HS-27A (cell line): ENCODE measurements around the gene PKIB.

Experiments
- DNase-seq: peaks from one replicate; pipeline ENCODE4 v3.0.0-alpha.2; 2012; ENCODE audit warnings: low read depth, missing footprints

PKIB gene

GRCh38 chr6:122669868-122670267, 59.7 kb downstream of the PKIB start:
- DNase-seq: no peak

GRCh38 chr6:122671251-122671650, 61.0 kb downstream of the PKIB start:
- DNase-seq: no peak

- DNase-seq: no peak
These were observed 63.2 kb downstream of the PKIB start for GRCh38 chr6:122673343-122673961.

GRCh38 chr6:122676146-122676545, 65.9 kb downstream of the PKIB start:
- DNase-seq: no peak

GRCh38 chr6:122676688-122677087, 66.5 kb downstream of the PKIB start:
- no peak for DNase-seq

GRCh38 chr6:122677406-122677805, 67.2 kb downstream of the PKIB start:
- DNase-seq: no peak

- DNase-seq: no peak
These were observed 68.6 kb downstream of the PKIB start for GRCh38 chr6:122678841-122679240.

GRCh38 chr6:122681705-122682104, 71.5 kb downstream of the PKIB start:
- DNase-seq: no peak

- DNase-seq: no peak
These were observed 73.9 kb downstream of the PKIB start for GRCh38 chr6:122683989-122684651.

GRCh38 chr6:122692175-122692598, 82.0 kb downstream of the PKIB start:
- no peak for DNase-seq

GRCh38 chr6:122692807-122693580, 82.8 kb downstream of the PKIB start:
- no peak for DNase-seq

- DNase-seq: no peak
These were observed 83.9 kb downstream of the PKIB start for GRCh38 chr6:122694075-122694474.

GRCh38 chr6:122694602-122695001, 84.4 kb downstream of the PKIB start:
- DNase-seq: no peak

- DNase-seq: no peak
These were observed 85.0 kb downstream of the PKIB start for GRCh38 chr6:122695188-122695587.

- peak; percentile 54 for DNase-seq
These were observed 85.9 kb downstream of the PKIB start for GRCh38 chr6:122696079-122696478.

- no peak for DNase-seq
These were observed 86.6 kb downstream of the PKIB start for GRCh38 chr6:122696853-122697252.

- no peak for DNase-seq
These were observed 87.3 kb downstream of the PKIB start for GRCh38 chr6:122697458-122697857.

GRCh38 chr6:122701666-122702065, 91.5 kb downstream of the PKIB start:
- DNase-seq: no peak

GRCh38 chr6:122702841-122703240, 92.6 kb downstream of the PKIB start:
- no peak for DNase-seq

- no peak for DNase-seq
These were observed 93.9 kb downstream of the PKIB start for GRCh38 chr6:122704066-122704465.

- DNase-seq: no peak
These were observed 99.8 kb downstream of the PKIB start for GRCh38 chr6:122709922-122710512.

- no peak for DNase-seq
These were observed 100.9 kb downstream of the PKIB start for GRCh38 chr6:122710908-122711635.
